ENCODE results near the gene EGFL7.

The EGFL7 gene

DNA sequence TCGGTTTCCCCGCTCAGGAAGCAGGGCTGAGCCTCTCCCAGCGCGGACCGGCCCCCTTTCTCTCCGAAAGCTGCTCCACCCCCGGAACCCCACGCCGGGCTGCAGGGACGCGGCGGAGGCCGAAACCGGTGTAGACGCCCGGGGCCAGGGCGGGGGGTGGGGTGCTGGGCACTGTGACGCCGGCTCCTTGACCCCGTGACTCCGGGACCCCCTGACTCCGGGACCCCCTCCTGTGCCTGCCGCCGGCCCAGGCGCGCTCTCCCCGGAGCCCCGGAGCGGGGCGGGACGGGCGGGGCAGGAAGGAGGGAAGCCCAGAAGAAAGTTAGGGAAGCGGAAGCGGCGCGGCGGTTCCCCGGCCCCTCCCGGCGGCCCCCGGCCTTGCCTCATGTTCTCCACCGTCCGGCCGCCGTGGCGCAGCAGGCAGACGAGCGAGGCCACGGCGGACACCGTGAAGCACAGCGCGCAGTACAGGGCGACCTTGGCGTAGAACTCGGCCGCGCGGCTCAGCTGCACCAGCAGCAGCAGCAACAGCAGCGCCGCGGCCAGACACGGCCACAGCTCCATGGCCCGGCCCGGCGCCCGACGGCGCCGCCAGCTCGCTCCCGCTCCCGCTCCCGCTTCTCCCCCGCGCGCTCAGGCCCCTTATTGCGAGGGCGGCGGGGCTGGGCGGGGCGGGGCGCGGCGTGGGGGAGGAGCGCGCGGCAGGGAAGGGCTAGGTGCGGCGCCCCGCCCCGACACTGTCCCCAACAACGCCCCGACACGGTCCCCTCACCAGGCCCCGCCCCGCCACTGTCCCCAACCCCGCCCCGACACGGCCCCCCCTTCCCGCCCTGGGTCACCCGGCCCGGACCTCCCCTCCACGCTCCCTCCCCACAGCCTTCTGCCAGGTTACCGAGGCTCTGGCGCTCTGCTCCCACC lies 24.3 kb downstream of the EGFL7 start, which contains the start of gene AGPAT2:
Gene AGPAT2 (minus strand): TSS at position 664 of the 918 bp plus-strand sequence. CDS start 100 bp downstream, at position 564.
- peak; percentile 54 for DNase-seq (ENCODE audit: low spot score)

DNA sequence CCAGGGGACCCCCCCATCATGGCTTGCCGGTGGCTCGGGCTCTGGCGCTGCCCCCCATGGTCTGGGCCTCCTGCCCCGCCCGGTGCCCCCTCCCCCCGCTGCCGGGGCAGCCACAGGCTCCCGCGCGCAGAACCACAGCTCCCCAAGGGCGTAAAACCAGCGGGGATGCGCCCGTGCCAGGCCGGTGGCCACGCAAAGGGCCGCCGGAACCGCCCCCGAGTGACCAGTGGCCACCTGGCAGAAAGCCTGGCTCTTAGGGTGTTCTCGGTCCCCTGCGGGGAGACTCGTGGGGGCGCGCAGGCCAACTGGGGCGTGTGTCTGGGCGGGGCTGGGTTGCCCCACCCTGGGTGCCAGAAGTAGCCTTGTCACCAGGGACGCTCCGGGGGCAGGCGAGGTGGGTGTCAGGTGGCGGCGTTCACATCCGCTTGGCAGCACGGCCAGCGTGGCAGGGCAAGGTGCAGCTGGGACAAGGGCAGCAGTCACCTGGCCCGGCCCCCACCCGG lies 25.1 kb downstream of the EGFL7 start:
- DNase-seq (ENCODE audit: low spot score) = no peak

DNA sequence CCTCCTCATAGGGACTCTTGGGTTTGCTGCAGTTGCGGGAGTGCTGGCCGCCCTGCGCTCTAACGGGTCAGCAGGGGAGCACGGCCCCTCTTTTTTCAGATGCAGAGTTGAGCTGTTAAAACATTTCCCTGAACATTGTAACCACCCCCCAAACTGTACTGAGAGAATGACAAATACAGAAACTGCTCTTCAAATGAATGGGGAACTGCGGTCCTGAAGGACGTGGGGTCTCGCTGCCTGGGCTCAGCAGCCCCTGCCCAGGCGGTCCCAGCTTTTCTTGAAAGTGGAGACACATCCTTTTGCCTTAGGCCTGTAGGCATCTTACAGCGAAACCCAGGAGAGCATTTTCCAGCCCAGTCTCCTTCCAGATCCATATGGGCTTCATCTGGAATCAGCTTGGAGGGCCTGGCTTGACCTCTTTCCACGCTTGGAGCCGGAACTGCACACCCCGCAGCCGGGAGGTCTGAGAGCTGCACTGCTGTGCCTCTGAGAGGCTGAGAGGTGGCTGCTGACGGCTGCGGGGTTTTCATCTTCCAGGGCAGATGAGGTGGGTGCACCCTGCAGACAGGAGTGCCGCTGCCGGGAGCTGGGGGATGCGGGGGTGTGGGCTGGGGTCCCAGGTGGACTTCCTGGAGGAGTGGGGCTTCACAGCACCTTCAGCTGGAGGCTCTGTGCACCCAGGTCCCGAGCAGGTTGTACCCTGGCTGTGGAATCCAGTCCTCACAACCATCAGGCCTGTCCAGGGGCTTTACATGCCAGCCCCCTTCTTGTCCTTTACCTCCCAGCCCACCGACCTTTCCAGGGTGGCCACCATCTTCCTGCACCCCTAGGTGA lies 25.8 kb downstream of the EGFL7 start:
- DNase-seq (ENCODE audit: low spot score) = no peak

DNA sequence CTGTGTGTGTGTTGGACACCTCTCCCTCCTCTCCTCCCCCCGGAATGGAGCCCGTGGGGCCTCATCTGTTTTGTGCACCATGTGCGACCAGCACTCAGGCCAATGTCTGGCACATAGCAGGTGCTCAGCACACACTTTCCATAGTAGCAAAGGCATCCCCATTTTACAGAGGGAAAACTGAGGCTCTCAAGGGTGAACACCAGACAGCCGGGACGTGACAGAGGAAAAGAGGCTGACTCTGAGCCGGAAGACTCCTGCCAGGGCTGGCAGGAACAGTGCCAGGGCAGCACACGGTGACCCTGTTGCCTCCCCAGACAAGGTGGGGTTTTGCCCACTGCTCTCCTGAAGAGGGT lies 26.4 kb downstream of the EGFL7 start:
- DNase-seq (ENCODE audit: low spot score) = no peak

DNA sequence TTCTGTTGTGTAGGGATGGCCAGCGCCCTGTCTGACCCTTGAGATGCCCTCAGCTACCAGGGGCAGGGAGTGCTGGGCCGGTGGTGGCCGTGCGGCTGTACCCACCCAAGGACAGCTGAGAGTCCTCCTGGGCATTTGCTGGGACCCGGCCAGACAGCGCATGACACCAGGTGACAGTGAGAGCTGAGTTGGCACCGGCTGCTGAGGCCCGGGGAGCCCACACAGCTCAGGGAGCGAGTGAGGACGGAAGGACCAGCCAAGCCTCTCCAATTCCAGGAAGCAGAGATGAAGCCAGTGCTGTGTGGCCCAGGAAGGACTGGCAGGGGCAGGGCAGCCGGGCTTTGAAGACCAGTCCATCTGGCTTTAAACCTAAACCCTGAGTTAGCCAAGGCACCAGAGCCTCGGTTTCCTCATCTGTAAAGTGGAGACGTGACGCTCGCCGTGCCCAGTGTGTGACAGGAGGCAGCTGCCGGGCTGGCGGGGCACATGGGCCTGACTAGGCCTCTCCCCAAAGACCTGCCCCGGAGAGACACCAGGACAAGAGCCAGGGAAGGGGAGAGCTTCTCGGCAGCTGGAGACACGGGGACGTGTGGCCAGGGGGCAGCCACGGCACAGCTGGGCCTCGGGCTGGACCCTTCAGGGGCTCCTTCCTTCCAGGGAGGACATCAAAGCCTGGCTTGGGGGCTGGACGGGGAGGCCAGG lies 27.5 kb downstream of the EGFL7 start:
- DNase-seq (ENCODE audit: low spot score) = no peak

GRCh38 chr9:136690806-136691261 lies 28.1 kb downstream of the EGFL7 start:
- no peak for DNase-seq (ENCODE audit: low spot score)

DNA sequence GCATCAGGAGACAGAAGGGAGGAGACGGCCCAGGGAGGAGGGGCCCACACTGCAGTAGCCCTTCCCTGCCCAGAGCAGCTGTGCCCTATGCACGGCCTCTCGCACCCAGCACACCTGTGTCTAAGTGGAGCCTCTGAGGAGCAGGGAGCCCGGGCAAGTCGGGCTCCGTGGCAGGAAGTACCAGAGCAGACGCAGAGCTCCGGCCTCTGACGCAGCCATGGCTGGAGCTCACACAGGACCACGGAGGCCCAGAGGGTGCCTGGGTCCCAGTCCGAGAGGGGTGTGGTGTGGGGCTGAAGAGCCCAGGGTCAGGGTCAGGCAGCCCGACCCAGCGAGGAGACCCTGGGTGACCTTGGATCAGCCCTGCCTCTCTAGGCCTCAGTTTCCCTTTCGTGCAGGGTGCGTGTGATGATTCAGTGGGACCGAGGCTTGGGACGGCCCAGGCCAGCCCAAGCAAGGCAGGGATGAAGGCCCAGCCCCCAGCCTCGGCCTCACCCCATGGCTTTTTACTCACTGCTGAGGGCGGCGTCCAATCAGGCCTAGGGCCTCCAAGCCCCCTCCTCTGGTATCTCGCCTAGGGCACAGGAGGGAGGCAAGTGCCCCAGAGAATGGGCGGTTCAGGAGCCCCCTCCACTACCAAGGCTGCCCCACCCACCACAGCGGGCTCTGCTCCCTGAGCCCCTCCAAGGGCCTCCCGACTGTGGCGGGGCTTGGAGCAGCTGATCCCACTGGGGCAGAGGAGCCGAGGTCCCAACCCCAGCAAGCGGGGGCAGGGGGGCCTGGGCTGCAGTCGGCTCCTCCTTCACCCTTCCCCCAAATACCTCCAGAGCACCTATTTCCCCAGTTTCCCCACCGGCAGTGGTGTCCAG lies 28.8 kb downstream of the EGFL7 start:
- DNase-seq (ENCODE audit: low spot score) = no peak

- DNase-seq (ENCODE audit: low spot score) = no peak
These were observed 29.7 kb downstream of the EGFL7 start for GRCh38 chr9:136692185-136693134.

GRCh38 chr9:136693135-136693489 lies 30.4 kb downstream of the EGFL7 start:
- no peak for DNase-seq (ENCODE audit: low spot score)

DNA sequence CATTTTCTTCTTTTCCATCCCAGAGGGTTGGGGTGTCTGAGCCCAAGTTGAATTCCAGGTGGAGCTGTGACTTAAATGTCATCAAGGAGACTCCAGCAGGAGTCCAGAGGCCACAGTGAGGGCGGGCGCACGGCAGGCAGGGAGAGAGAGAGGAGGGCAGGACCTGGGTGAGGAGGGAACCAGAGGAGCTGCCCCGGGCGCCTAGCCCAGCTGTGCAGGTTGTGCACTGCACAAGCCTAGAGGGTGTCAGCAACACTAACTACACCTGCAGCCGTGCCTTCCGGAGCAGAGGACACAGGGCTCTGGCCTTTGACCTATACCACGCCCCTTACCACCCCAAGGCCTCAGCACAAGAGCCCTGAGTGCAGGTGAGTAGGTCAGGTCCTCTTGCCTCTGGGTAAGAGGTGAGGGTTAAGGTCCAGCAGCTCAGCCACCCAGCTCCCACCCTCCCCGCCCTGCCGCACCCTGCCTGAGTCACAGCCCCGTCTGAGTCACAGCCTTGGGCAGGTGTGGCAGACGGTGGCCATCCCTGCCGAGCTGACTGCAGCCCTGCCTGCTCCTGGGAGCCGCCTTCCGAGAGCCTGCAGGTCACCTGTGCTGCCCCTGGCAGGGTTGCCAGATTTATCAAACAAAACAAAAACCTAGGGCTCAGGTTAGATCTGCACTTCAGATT lies 30.9 kb downstream of the EGFL7 start:
- peak; percentile 27 for DNase-seq (ENCODE audit: low spot score)

DNA sequence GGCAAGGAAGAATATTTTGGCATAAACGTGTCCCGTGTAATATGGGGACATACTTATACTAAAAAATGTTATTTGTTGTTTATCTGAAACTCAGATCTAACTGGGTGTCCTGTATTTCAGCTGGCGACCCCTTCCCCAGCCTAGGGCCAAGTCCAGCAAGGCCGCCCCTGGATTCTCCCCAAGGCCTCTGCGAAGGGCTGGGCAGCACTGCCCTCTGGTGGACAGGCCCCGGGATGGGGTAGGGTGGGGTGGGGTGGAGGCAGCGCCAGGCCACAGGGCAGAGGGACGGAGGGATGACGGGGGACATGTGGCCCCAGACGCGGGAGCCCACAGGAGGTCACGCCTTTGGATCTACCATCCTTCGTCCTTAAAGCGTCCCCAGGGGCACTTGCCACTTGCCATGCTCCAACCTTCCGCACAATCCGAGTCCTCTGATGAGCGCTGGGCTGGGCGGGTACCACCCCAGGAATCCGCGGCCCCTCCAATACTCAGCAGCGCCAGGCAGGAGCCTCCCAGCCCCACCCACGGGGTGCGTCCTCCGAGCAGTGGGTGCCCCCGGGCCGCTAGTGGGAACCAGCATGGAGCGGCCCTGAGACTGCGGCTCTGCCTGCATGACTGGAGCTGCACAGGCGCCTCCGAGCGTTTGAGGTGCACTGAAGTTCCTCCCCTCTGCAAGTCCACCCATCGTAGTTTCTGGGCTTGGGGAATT lies 31.6 kb downstream of the EGFL7 start:
- DNase-seq (ENCODE audit: low spot score) = no peak

- no peak for DNase-seq (ENCODE audit: low spot score)
These were observed 32.1 kb downstream of the EGFL7 start for GRCh38 chr9:136694872-136695247.

- no peak for DNase-seq (ENCODE audit: low spot score)
These were observed 32.7 kb downstream of the EGFL7 start for GRCh38 chr9:136695435-136695895.

- no peak for DNase-seq (ENCODE audit: low spot score)
These were observed 33.2 kb downstream of the EGFL7 start for GRCh38 chr9:136695955-136696354.

DNA sequence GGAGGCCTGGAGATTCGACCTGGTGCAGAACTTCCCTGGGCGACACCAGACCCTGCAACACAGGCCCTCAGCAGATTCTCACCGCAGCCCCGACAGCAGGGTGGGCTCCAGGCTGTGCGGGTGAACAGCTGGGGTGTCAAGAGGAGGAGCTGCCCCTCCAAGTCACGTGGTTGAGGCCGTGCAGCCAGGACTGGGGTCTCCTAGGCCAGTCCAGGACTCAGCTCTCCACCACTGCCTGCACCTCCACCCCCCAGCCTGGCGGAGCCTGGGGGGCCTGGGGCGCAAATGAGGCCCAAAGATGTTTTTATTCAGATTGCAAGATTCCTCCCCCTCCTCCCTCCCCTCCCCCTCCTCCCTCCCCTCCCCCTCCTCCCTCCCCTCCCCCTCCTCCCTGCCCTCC lies 33.8 kb downstream of the EGFL7 start:
- no peak for DNase-seq (ENCODE audit: low spot score)

GRCh38 chr9:136697146-136697820 lies 34.6 kb downstream of the EGFL7 start:
- DNase-seq (ENCODE audit: low spot score) = no peak

DNA sequence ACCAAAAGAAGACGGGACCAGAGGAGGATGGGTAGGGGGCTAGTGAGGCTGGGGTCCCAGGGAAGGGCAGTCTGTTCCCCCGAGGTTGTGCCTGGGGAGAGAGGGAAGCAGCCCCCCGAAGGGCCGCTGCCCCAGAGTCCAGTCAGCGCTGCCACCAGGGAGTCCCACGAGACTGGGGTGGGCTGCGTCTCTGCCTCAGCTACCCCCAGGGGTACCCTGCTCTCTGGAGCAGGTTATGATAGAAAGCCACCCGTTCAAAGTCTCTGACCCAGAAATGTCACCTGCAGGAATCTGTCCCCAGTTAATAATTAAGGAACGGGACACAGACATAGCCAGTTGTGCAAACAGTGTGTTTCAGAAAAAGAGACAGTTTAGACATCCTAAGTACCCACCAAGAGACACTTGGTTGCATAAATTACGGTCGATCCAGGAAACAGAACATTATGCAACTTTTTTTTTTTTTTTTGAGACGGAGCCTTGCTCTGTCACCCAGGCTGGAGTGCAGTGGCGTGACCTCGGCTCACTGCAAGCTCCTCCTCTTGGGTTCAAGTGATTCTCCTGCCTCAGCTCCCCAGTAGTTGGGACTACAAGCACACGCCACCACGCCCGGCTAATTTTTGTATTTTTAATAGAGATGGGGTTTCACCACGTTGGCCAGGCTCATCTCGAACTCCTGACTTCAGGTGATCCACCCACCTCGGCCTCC lies 35.3 kb downstream of the EGFL7 start:
- DNase-seq (ENCODE audit: low spot score) = no peak

All from CD4-positive, alpha-beta T cell treated with Interleukin-2 at 100 ng/mL for 4 hours (primary cell).